GM18507 (cell line): ENCODE results near the gene LPIN2.
"Not testable (repeated sequence)": the region's sequence is repeated elsewhere in the genome, so short reads cannot be mapped to it uniquely, and the experiment has no call there.

Experiments
- DNase-seq: peaks from one replicate; pipeline ENCODE4 v3.0.0; 2011; ENCODE audit warnings: low read depth; ENCODE audit not compliant: insufficient read length; ENCODE audit errors: extremely low spot score
- FAIRE-seq: peaks from 2 replicates; lab custom pipeline; 2011; peaks lifted over from hg19 to GRCh38; lab: Jason Lieb, UNC

LPIN2 gene, protein sequence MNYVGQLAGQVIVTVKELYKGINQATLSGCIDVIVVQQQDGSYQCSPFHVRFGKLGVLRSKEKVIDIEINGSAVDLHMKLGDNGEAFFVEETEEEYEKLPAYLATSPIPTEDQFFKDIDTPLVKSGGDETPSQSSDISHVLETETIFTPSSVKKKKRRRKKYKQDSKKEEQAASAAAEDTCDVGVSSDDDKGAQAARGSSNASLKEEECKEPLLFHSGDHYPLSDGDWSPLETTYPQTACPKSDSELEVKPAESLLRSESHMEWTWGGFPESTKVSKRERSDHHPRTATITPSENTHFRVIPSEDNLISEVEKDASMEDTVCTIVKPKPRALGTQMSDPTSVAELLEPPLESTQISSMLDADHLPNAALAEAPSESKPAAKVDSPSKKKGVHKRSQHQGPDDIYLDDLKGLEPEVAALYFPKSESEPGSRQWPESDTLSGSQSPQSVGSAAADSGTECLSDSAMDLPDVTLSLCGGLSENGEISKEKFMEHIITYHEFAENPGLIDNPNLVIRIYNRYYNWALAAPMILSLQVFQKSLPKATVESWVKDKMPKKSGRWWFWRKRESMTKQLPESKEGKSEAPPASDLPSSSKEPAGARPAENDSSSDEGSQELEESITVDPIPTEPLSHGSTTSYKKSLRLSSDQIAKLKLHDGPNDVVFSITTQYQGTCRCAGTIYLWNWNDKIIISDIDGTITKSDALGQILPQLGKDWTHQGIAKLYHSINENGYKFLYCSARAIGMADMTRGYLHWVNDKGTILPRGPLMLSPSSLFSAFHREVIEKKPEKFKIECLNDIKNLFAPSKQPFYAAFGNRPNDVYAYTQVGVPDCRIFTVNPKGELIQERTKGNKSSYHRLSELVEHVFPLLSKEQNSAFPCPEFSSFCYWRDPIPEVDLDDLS

GRCh38 chr18:3013024-3013804, at the start of gene LPIN2:
TSS of gene LPIN2 (minus strand) at chr18:3013144. CDS start at chr18:2960840, 52,304 bp downstream.
- FAIRE-seq (peak; percentile 91), DNase-seq (peak; percentile 98)

DNA sequence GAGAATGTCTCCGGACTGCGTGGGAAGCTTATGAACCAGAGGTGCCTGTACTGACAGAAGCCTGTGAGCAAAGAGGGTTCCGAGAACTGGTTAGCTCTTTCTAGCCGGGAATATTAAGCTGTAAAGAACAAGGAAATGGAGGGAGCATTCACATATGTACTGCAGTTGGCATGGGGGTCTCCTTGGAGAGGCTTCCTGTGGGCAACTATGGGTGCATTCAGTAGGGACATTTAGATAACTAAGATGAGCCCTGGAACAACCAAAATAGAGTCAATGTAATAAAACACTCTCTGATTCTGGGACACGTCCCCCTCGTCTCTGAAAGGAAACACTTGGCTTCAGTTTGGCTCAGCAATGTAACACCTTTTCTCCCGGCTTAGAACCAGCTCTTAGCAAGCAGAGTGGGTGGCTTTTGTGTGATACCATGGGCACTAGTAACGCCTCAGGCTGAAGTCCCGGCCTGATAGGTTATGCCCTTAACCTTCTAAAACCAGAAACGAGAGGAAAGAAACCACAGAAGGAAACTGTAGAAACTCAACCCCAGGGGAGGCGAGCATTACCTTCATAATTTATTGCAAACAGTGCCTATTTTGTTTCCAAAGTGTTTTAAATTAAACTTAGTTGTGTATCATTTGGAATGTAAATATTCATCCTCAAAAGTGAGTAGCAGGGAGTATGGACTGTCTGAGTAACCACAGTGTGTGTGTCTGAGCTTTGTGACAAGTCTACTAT, 48.8 kb upstream of the LPIN2 start:
- DNase-seq = no peak

GRCh38 chr18:3060667-3061580, 48.0 kb upstream of the LPIN2 start:
- FAIRE-seq = peak; percentile 54
- DNase-seq = no peak

More for the DNA sequence above, 48.8 kb upstream of the LPIN2 start:
- peak; percentile 21 for FAIRE-seq

DNA sequence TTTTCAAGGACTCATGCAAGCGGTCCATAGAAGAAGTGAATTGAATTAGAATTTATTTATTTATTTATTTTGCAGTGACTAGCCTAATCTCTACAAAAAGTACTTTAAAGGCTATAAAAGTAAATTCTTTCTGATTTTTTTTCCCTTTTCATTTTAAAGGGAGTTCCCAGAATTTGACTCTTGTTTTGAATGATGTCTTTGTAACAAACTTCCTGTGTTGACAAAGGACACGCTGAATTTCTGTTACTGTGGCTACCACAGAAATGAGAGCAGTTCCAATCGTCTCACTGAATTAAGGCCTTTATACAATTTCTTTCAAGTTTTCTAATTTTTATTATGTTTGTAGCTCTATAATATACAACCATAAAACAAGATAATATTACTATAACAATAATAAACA, 46.3 kb upstream of the LPIN2 start:
- DNase-seq = no peak
- FAIRE-seq = no peak

GRCh38 chr18:3058328-3059191, 45.6 kb upstream of the LPIN2 start:
- no peak for DNase-seq
- FAIRE-seq = no peak

- FAIRE-seq (no peak), DNase-seq (no peak)
Observed at GRCh38 chr18:3057526-3057925, 44.6 kb upstream of the LPIN2 start.

GRCh38 chr18:3056311-3056710, 43.4 kb upstream of the LPIN2 start:
- no peak for DNase-seq
- FAIRE-seq = no peak

DNA sequence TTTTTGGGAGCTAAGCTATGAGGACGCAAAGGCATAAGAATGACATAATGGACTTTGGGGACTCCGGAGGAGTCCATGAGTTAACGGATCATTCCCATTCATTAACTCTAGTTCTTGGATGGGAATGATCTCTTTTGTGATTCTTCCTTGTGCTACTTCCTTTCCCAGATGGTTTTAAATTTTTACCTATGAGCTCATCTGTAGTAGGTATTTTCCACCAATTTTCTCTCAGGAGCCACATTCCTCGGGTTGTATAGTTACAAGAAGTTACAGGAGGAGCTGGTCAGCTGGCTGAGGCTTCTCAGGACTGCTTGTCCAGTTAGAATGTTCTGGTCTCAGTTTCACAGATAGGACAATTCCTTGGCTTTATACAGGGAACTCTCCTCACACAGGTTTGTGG, 42.9 kb upstream of the LPIN2 start:
- no peak for FAIRE-seq
- DNase-seq = no peak

DNA sequence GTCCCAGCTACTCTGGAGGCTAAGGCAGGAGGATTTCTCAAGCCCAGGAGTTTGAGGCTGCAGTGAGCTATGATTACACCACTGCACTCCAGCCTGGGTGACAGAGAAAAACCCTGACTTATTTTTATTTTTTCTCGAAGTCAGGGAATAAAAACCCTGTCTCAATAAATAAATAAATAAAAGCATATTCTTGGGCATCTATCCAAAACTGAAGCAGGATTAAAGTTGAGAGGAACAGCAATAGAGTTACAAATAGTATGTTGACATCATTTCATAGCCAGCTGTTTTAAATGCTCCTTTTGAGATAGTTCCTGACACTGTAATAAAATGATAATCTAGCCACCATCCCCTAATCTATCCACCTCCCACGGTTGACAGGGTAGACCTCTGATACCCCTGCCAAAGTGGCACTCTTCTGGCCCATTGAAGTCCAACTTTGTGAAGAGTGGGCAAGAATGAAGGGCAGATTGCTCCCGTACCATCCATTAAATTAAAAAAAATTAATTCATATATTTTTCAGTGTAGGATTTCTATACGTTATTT, 42.3 kb upstream of the LPIN2 start:
- DNase-seq (no peak), FAIRE-seq (no peak)

GRCh38 chr18:3054780-3055179, 41.8 kb upstream of the LPIN2 start:
- no peak for DNase-seq
- no peak for FAIRE-seq

- DNase-seq (no peak), FAIRE-seq (no peak)
Observed at GRCh38 chr18:3054214-3054613, 41.3 kb upstream of the LPIN2 start.

GRCh38 chr18:3053081-3053480, 40.1 kb upstream of the LPIN2 start:
- DNase-seq (no peak), FAIRE-seq (no peak)

DNA sequence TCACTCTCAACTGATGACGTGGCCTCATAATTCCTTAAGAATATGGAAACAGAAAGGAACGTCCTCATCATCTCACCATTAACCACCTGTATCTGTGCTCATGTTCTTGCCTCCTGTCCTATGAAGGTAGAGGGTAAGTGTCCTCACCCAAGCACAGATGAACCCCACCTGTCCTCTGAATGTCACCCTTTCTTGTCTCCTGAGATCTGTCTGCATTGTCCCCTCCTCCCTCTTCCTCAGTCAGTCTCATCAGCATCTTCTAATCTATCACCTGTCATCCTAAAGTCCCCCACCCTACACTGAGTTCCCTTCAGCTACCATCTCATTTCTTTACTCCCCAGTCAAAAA, 39.4 kb upstream of the LPIN2 start:
- FAIRE-seq (no peak), DNase-seq (no peak)

- FAIRE-seq = no peak
Observed at GRCh38 chr18:3051718-3052410, 38.9 kb upstream of the LPIN2 start.

DNA sequence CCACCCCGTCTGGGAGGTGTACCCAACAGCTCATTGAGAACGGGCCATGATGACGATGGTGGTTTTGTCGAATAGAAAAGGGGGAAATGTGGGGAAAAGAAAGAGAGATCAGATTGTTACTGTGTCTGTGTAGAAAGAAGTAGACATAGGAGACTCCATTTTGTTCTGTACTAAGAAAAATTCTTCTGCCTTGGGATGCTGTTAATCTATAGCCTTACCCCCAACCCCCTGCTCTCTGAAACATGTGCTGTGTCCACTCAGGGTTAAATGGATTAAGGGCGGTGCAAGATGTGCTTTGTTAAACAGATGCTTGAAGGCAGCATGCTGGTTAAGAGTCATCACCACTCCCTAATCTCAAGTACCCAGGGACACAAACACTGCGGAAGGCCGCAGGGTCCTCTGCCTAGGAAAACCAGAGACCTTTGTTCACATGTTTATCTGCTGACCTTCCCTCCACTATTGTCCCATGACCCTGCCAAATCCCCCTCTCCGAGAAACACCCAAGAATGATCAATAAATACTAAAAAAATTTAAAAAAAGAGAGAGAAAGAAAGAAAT, 37.0 kb upstream of the LPIN2 start:
- not testable (repeated sequence) for DNase-seq, FAIRE-seq

More at GRCh38 chr18:3051718-3052410, 38.9 kb upstream of the LPIN2 start:
- DNase-seq = no peak

DNA sequence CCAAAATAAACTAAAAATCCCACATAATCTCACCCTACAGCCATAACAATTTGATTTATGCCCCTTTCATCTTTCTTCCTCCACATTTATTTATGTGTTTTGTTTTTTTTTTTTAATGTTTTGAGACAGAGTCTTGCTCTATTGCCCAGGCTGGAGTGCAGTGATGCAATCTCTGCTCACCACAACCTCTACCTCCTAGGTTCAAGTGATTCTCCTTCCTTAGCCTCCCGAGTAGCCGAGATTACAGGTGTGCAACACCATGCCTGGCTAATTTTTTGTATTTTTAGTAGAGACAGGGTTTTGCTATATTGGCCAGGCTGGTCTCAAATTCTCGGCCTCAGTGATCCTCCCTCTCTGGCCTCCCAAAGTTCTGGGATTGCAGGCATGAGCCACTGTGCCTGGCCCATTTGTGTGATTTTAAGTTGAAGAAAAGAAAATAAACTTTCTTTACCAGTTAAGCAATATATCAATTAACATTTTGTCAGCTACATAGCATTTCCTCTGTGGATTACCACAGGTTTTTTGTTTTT, 35.9 kb upstream of the LPIN2 start:
- DNase-seq (no peak), FAIRE-seq (no peak)
